8988T (cell line): Measurements from ENCODE around the gene EPN1.
"Not testable (repeated sequence)": the region's sequence is repeated elsewhere in the genome, so short reads cannot be mapped to it uniquely, and the experiment has no call there.

Experiments
- DNase-seq: peaks from one replicate; pipeline ENCODE4 v3.0.0; 2011

The EPN1 gene

DNA sequence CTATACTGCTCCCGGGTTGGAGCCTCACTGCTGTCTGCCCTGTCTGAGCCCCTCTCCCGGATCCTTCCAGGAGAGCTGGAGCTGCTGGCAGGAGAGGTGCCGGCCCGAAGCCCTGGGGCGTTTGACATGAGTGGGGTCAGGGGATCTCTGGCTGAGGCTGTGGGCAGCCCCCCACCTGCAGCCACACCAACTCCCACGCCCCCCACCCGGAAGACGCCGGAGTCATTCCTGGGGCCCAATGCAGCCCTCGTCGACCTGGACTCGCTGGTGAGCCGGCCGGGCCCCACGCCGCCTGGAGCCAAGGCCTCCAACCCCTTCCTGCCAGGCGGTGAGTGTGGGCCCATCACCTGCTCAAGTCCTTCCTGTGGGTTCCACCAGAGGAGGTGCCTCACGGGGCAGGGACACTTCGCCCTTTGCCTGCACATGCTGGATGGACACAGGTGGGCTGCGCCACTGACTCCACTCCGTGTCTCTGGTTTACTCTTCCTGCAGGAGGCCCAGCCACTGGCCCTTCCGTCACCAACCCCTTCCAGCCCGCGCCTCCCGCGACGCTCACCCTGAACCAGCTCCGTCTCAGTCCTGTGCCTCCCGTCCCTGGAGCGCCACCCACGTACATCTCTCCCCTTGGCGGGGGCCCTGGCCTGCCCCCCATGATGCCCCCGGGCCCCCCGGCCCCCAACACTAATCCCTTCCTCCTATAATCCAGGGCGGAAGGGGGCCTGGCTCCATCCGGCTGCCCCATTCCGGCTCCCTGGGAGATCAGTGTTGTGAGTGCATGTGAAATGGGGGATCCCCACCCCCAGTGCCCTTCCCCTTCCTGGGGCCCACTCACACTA lies 19.8 kb downstream of the EPN1 start:
- DNase-seq: no peak

- DNase-seq: no peak
Observed at GRCh38 chr19:55695511-55696290, 20.7 kb downstream of the EPN1 start.

DNA sequence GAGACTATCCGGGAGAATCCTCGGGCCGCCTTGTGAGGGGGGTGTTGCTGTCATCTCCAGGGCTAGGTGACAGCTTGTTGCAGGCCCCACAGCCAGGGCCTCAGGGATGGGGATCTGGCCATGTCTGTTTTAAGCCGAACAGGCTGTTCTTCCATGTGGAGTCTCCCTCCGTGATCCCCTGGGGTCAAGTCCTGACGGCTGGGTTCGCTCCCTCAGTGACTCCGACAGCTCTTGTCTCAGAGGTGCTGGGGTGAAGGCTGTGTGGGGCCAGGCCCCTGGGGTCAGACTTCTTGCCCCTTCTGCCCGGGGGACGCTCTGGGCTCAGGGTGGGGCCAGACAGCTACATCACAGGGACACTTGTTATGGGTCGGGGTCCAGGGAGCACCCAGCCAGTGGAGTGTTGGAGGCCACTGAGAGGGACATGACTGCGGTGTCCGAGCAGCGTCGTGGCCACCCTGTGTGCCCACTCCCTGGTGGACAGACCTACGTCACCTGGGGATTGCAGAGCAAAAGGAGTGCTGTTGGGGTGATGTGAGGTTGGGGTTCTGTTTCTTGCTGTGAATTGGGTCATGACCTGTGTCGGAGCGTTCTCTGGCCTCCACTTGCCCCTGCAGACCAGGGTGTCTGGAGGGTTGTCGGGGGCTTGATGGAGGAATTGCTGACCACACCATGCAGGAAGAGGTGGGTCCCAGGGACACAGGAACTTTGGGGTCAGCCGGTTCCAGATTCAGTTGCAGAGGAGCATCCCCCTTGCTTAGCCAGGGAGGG lies 21.5 kb downstream of the EPN1 start:
- DNase-seq: no peak

DNA sequence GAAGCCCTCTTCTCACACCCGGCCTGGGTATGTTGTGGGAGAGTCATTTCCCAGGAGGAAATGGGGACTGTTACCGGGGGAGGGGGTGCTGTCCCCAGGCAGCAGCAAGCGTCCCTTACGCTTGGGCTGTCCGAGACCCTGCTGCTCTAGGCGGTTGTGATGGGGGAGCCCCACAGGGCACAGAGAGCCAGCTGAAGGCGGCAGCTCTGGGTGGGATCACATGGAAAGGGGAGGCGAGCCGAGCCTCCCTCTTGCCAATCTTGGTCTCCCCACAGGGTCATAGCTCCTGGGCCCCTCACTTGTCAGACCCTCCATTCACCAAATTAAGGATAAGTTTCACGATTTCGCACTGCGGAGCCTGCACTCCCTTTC lies 22.0 kb downstream of the EPN1 start:
- no peak for DNase-seq

DNA sequence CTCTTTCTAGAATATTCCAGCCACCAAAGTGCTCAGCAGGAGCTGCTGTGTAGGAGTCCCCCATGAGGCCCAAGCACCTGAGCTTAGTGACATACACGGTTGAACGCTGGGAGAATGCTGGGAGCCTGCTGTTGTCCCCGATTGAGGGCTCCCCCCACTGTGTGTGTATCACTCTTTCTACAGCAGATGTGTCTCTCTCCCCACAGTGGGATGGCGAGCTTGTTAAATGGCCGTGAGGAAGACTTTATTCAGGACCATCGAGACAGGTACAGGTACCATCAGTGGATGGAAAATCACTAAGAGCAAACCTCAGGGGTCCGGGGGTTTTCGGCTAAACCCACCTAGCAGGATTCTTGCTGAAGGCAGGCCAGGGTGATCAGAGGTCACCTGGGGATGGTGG lies 22.7 kb downstream of the EPN1 start:
- DNase-seq: no peak

DNA sequence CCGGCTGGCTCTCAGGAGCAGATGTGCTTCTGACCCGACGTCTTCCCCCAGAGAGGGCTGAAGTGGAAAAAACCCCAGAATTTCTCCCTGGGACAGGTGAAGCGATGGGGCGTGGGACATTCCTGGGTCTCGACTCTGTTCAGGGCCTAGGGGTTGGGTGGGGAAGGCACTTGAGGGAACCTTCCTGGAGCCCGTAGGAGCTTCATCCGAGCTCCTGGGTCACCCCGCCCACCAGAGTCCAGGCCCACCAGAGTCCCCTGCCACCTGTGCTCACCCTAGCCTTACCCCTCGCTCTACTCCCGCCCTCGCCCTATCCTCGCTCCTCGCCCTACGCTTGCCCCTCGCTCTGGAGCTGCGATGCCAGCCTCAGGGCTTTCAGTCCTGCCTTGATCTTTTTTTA lies 23.2 kb downstream of the EPN1 start:
- DNase-seq: no peak

- no peak for DNase-seq
Observed at GRCh38 chr19:55699221-55699620, 24.2 kb downstream of the EPN1 start.

- DNase-seq: no peak
Observed at GRCh38 chr19:55700813-55701212, 25.8 kb downstream of the EPN1 start.

- DNase-seq: no peak
Observed at GRCh38 chr19:55702131-55702627, 27.2 kb downstream of the EPN1 start.

- no peak for DNase-seq
Observed at GRCh38 chr19:55703790-55704215, 28.8 kb downstream of the EPN1 start.

DNA sequence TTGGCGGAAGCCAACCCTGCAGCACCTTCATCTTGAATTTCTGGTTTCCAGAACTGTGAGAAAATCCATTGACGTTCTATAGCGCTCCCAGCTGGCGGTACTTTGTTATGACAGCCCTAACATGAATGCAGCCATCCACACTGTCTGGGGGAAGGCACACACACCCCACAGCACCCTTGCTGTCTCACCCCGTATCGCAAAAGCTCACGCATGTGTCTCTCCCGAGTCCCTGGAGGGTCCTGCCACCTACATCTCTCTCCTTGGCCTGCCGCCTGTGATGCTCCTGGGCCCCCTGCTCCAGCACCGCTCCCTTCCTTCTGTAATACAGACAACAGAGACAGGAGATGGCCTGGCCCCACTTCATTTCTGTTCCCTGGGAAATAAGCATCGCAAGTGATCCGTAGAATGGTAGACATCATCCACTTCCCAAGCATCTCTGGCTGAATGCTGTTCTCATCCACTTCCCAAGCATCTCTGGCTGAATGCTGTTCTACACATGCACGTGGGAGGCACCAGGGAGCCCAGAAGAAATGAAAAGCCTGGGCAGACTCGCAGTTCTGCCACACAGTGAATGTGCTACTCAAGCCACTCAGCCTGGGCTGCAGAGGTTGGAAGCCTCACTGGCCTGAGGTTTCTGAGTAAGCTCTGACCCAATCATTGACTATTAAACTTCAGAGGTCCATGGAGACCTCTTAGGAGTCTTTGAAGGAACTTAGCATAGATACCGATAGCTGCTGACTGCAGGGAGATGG lies 29.6 kb downstream of the EPN1 start:
- no peak for DNase-seq

DNA sequence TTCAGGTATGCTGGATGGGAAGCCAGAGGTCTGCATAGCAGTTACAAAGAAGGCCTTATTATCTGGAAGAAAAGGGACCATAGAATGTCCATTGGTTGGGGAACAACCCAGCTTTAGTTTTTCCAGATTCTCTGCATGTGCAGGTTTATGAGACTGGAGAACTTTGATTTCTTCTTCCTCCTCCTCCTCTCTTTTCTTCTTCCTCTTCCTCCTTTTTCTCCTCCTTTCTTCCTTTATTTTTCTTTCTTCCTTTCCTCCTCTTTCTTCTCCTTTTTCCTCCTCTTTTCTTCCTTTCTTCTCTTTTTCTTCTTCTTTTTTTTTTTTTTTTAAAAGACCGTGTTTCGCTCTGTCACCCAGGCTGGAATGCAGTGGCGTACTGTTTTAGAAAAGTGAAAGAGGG lies 30.9 kb downstream of the EPN1 start:
- no peak for DNase-seq

- no peak for DNase-seq
Observed at GRCh38 chr19:55711719-55712118, 36.7 kb downstream of the EPN1 start.

- DNase-seq: no peak
Observed at GRCh38 chr19:55712804-55713631, 38.0 kb downstream of the EPN1 start.

DNA sequence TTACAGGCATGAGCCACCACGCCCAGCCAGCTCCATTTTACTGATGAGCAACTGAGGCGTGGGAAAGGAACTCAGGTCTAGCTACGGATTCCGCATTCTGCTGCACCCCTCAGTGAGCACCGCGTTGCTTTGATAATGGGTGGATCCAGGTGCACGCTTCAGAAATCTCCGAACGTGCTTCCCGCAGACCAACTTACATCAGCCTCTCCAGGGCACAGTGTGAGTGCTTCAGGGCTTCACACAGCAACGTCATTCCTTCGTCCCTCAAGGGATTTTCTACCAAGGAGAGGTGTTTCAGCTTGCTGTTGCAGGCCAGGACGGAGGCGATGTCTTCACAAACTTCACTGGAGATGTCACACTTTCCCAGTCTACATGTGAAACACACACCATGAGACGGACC lies 41.5 kb downstream of the EPN1 start:
- DNase-seq: no peak

GRCh38 chr19:55717251-55717650 lies 42.2 kb downstream of the EPN1 start:
- DNase-seq: no peak

DNA sequence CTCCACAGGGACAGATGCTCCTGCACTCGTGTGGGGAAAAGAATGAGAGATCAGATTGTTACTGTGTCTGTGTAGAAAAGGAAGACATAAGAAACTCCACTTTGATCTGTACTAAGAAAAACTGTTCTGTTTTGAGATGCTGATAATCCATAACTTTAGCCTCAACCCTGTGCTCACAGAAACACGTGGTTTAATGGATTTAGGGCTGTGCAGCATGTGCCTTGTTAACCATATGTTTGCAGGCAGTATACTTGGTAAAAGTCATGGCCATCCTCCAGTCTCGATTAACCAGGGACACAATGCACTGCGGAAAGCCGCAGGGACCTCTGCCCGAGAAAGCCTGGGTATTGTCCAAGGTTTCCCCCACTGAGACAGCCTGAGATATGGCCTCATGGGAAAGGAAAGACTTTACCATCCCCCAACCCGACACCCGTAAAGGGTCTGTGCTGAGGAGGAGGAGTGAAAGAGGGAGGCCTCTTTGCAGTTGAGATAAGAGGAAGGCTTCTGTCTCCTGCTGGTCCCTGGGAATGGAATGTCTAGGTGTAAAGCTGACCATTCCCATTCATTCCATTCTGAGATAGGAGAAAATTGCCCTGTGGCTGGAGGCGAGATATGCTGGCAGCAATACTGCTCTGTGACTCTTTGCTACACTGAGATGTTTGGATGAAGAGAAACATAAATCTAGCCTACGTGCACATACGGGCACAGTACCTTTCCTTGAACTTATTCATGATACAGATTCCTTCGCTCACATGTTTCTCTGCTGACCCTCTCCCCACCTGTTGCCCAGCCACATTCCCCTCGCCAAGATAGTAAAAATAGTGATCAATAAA lies 43.1 kb downstream of the EPN1 start:
- DNase-seq: not testable (repeated sequence)

- no peak for DNase-seq
Observed at GRCh38 chr19:55720214-55720746, 45.3 kb downstream of the EPN1 start.

GRCh38 chr19:55720801-55721200 lies 45.8 kb downstream of the EPN1 start:
- DNase-seq: no peak

DNA sequence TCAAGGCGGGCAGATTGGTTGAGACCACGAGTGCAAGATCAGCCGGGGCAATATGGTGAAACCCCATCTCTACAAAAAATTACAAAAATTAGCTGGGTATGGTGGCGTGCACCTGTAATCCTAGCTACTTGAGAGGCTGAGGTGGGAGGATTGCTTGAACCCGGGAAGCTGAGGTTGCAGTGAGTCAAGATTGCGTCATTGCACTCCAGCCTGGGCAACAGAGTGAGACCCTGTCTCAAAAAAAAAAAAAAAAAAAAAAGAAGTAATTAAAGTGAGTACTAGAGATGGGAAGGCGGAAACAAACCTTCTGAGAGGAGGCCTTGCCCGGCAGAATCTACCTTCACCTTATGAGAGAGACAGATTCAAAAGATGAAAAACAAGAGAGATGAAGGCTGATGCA lies 48.5 kb downstream of the EPN1 start:
- DNase-seq: no peak
